ENCODE results near the gene WNT11.

- no peak for TF ChIP-seq ZNF24 (IDR thresholded peaks at IDR 0.05)
- no peak for TF ChIP-seq PRDM10 (CRISPR knock-in tag; IDR thresholded peaks at IDR 0.05; ENCODE audit: low read depth)
- TF ChIP-seq REST (IDR thresholded peaks at IDR 0.05; ENCODE audit: borderline replicate concordance in 1 of 2, low read depth in 1 of 2, low read length in 2 of 2) = no peak
- TF ChIP-seq TCF7 (IDR thresholded peaks at IDR 0.05; ENCODE audit: low read depth) = no peak
- TF ChIP-seq CTCF (CRISPR knock-in tag; IDR thresholded peaks at IDR 0.05) = no peak
- no peak for TF ChIP-seq ZNF770 (CRISPR knock-in tag; IDR thresholded peaks at IDR 0.05)
- TF ChIP-seq ZNF766 (CRISPR knock-in tag; IDR thresholded peaks at IDR 0.05; ENCODE audit: borderline replicate concordance) = no peak
- TF ChIP-seq ZFP91 (CRISPR knock-in tag; IDR thresholded peaks at IDR 0.05; ENCODE audit: borderline replicate concordance) = no peak
Observed at GRCh38 chr11:76160856-76161255, 45.4 kb downstream of the WNT11 start.
